ENCODE measurements around the gene NEU4.

NEU4 gene

DNA sequence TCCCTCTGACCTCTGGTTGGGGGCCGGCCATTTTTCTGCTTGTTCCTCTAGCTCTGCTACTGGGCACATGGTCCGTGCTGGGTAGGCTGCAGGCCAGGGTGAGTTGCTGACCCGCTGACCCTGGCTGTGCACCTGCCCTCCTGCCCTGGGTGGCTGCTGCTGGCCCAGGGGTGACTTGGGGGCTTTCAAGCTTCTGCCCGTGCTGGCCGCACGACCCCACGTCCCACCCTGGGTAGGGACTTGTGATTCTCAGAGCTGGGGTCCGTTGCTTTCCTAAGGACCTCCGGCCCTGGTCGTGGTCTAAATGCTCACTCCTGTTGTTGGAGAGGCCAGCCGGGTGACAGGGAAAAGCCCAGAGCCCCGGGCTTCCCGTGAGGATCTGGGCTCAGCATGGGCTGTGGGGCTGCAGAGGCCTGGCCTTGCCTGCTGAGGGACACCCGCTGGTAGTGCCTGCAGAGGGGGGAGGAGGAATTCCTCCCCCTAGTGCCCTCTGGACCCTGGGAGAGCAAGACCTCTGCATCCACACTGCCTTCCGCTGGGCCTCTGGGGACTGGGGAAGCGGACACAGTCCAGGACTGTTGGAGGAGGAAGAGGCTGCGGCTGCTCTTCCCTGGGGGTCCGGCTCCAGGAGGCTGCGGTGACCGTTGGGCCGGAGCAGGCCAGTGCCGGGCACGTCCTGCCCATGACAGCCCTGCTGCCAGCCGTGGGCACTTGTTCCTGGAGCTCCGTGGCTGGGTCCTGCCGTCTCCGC, 38.6 kb upstream of the NEU4 start:
- Histone ChIP-seq H2AFZ (ENCODE audit: low read depth, low read length) (no peak overlapping the region), H3K36me3 (ENCODE audit: insufficient read depth, low read length) (no peaks in the 10 kb centered on the region)

DNA sequence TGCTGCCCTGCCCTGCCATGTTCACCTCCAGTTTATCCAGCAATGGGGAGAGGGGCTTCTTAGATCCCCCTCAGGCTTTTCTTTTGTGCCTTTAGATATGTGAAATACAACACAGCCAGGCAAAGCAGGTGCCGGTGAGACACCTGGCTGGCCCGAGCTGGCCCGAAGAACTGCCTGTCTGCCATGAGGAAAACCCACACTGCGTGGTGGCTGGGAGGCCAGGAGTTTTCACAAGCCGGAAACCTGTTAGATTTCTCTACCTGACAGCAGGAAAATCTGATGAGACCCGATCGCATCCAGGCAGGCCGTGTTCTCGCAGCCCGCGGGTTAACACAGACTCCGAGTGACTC, 38.1 kb upstream of the NEU4 start:
- Histone ChIP-seq H3K36me3 (ENCODE audit: insufficient read depth, low read length) (no peaks in the 10 kb centered on the region), H3K4me3 (ENCODE audit: low read length) (no peak overlapping the region), H3K9me3 (ENCODE audit: low read length) (no peaks in the 10 kb centered on the region), H2AFZ (ENCODE audit: low read depth, low read length) (no peak overlapping the region), H3K27me3 (ENCODE audit: insufficient read depth, low read length) (peaks cover 3% of the 10 kb centered on the region), H3K4me1 (ENCODE audit: insufficient read depth, low read length) (peaks cover 8% of the 10 kb centered on the region)

More for the DNA sequence above, 38.6 kb upstream of the NEU4 start:
- no peaks in the 10 kb centered on the region for H3K9me3 ChIP-seq (ENCODE audit: low read length)
- no peaks in the 10 kb centered on the region for H3K27me3 ChIP-seq (ENCODE audit: insufficient read depth, low read length)
- no peak overlapping the region for H3K4me3 ChIP-seq (ENCODE audit: low read length)
- H3K4me1 ChIP-seq (ENCODE audit: insufficient read depth, low read length) = peaks cover 8% of the 10 kb centered on the region

DNA sequence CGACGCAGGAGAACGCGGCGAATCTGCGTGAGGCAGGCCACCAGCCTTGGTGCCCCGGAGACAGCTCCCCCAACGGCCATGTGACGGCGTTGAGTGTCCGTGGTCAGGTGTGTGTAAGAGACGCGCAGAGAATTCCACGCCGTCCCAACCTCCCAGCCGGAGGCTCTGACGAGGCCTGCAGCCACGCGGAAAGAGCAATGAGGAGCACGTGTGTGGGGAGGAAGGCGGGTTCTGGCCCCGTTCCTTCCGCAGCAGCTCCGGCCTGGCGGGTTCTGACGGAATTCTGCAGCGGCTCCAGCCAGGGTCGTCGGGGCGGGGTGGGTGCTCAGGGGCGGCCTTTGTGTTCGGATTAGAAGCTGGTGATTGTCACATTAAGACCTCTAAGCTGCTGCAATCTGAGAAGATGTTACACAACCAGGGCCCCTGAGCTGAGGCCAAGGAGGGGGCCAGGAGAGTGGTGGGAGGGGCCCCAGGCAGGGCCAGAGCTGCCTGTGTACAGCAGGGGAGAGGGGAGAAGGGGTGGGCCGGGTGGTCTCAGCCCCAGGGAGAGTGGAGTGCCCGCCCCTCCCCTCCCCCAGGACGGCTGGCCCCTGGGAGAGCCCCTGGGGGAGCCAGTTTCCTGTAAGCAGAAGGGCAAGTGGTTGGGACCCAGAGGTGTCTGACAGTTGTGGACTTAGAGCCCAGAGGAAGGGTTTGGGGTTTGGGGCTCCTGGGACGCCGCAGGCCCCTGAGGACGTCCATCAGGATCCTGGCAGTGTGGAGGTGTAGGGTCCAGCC, 37.5 kb upstream of the NEU4 start:
- H3K4me3 ChIP-seq (ENCODE audit: low read length) = no peak overlapping the region
- peaks cover 3% of the 10 kb centered on the region for H3K27me3 ChIP-seq (ENCODE audit: insufficient read depth, low read length)
- H3K9me3 ChIP-seq (ENCODE audit: low read length) = no peaks in the 10 kb centered on the region
- no peak overlapping the region for H2AFZ ChIP-seq (ENCODE audit: low read depth, low read length)
- peaks cover 8% of the 10 kb centered on the region for H3K4me1 ChIP-seq (ENCODE audit: insufficient read depth, low read length)
- H3K36me3 ChIP-seq (ENCODE audit: insufficient read depth, low read length) = no peaks in the 10 kb centered on the region

DNA sequence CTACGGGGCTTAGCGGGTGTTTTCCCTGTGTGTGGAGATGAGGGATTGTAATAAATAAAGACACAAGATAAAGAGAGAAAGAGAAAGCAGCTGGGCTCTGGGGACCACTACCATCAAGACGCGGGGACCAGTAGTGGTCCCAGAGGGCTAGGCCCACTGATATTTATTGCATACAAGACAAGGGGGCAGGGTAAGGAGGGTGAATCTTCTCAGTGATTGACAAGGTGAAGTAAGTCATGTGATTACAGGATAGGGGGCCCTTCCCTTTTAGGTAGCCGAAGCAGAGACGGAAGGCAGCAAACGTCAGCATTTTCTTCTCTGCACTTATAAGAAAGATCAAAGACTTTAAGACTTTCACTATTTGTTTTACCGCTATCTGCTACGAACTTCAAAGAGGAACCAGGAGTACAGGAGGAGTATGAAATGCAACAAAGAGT, 36.9 kb upstream of the NEU4 start:
- Histone ChIP-seq H3K36me3 (ENCODE audit: insufficient read depth, low read length) (no peaks in the 10 kb centered on the region), H3K4me1 (ENCODE audit: insufficient read depth, low read length) (peaks cover 8% of the 10 kb centered on the region), H3K9me3 (ENCODE audit: low read length) (no peaks in the 10 kb centered on the region), H3K4me3 (ENCODE audit: low read length) (no peak overlapping the region), H2AFZ (ENCODE audit: low read depth, low read length) (no peak overlapping the region), H3K27me3 (ENCODE audit: insufficient read depth, low read length) (peaks cover 3% of the 10 kb centered on the region)

DNA sequence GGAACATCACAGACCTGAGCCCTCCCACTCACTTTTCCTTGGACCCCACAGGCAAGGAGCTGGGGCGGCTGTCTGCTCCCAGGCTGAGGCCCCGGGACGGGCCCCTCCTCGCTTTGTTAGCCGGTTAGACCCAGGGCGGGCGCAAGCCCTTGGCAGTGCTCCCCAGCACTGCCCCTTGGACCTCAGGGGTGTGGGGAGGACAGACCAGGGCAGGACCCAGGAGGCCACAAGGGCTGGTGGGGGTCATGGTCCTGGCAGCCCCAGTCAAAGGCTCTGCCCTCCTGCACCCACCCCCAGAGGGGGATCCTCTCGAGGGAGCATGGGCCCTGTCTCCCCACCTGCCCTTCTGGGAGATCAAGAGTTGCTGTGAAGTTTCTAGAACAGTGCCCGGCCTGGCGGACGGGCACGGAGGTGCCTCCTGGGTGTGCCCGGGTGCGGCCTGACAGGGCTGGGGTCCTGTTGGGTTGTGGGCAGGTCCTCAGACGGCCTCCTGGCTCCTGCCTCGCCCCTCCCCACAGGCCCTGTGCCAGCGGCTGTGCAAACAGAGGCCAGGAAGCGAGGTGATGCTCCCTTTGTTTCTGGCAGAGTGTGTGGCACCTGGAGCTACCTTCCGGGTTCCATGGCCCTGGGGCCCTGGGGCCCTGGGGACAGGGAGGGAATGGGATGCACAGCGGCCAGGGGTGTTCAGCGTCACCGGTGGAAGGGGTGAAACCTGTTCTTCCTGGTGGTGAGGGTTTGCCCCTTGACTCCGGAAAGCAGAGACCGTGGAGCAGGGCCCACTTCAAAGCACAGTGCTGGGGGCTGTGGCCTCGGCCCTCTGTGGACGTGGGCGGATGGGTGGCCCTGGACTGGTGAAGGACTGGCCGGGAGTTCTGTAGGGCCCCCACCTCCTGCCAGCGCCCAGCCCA, 35.2 kb upstream of the NEU4 start:
- no peak overlapping the region for H2AFZ ChIP-seq (ENCODE audit: low read depth, low read length)
- no peak overlapping the region for H3K4me3 ChIP-seq (ENCODE audit: low read length)
- no peaks in the 10 kb centered on the region for H3K9me3 ChIP-seq (ENCODE audit: low read length)
- H3K36me3 ChIP-seq (ENCODE audit: insufficient read depth, low read length) = no peaks in the 10 kb centered on the region
- peaks cover 3% of the 10 kb centered on the region for H3K27me3 ChIP-seq (ENCODE audit: insufficient read depth, low read length)
- H3K4me1 ChIP-seq (ENCODE audit: insufficient read depth, low read length) = peaks cover 8% of the 10 kb centered on the region

DNA sequence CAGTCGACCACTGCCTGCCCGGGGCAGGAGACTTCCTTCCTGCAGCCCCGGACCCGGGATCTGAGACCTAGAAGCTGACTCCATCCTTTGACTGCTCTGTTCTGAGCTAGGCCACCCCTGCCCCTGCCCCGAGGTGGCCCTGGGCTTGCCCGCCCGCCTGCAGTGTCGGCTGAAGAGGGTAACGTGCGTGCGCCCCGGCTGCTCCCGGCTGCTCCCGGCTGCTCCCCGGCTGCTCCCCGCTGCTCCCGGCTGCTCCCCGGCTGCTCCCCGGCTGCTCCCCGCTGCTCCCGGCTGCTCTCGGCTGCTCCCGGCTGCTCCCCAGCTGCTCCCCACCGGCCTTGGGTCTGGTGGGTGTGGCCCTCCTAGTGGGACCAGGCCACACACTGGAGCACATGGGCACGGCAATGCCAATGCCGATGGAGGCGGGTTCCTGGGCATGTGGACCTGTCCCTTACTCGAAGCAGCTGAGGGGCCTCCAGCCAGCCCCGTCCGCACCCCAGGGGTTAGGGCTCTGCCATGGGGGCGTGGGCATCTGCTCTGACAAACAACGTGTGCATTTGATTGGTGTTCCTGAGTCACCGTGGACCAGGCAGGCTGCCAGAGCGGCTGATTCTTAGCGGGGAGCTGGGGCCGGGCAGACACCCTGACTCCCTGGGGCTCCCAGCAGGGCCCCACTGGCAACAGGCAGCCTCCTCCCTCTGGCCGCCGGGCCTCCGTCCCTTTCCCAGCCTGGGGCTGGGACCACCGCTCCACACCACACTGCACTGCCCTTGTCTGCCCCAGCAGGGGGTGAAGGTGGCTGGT, 34.4 kb upstream of the NEU4 start:
- no peaks in the 10 kb centered on the region for H3K9me3 ChIP-seq (ENCODE audit: low read length)
- H3K36me3 ChIP-seq (ENCODE audit: insufficient read depth, low read length) = no peaks in the 10 kb centered on the region
- H3K4me3 ChIP-seq (ENCODE audit: low read length) = no peak overlapping the region
- H3K27me3 ChIP-seq (ENCODE audit: insufficient read depth, low read length) = peaks cover 3% of the 10 kb centered on the region
- no peak overlapping the region for H2AFZ ChIP-seq (ENCODE audit: low read depth, low read length)
- H3K4me1 ChIP-seq (ENCODE audit: insufficient read depth, low read length) = peaks cover 8% of the 10 kb centered on the region

DNA sequence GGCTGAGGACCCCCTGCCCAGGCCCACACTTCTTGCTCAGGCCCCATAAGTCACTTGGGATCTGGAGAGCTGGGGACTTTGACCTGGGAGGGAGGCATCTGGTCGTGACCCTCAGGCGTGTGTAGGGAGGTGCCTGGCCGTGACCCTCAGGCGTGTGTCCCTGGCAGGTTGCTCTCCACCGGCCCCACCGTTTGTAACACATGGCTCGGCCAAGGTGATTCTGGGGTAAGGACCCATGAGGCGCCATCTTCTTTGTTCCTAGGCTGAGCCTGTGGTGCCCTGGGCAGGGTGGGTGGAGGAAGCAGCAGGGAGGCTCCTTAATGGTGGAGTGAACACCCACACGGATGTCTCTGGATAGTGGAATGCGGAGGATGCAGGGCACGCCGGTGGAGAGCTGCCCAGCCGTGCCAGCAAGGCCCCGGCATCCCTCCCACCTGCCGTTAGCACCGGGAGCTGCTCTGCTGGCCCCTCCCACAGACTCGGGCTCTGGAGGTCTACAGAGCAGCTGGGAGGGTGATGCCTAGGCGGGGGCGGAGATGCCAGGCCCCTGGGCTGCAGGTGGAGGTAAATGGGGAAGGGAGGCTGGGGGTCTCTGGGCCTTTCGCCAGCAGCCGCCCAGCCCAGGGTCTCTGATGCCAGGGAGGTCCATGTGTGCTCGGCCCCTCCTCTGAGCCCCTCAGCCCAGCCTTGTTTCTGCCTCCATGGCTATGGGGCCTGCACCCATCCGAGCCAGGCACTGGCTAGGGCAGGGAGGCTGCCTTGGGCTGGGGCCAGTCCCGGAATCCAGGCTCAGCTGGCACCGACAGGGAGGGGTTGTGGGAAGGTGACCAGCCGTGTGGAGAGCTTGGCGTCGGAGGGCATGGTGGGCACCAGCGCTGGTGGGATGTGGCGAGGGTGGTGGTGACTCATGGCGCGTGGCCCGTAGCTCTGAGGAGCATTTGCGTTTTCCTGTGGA, 33.5 kb upstream of the NEU4 start:
- Histone ChIP-seq H3K9me3 (ENCODE audit: low read length) (no peaks in the 10 kb centered on the region), H3K36me3 (ENCODE audit: insufficient read depth, low read length) (no peaks in the 10 kb centered on the region), H2AFZ (ENCODE audit: low read depth, low read length) (no peak overlapping the region), H3K4me1 (ENCODE audit: insufficient read depth, low read length) (peaks cover 8% of the 10 kb centered on the region), H3K4me3 (ENCODE audit: low read length) (no peak overlapping the region), H3K27me3 (ENCODE audit: insufficient read depth, low read length) (peaks cover 3% of the 10 kb centered on the region)

DNA sequence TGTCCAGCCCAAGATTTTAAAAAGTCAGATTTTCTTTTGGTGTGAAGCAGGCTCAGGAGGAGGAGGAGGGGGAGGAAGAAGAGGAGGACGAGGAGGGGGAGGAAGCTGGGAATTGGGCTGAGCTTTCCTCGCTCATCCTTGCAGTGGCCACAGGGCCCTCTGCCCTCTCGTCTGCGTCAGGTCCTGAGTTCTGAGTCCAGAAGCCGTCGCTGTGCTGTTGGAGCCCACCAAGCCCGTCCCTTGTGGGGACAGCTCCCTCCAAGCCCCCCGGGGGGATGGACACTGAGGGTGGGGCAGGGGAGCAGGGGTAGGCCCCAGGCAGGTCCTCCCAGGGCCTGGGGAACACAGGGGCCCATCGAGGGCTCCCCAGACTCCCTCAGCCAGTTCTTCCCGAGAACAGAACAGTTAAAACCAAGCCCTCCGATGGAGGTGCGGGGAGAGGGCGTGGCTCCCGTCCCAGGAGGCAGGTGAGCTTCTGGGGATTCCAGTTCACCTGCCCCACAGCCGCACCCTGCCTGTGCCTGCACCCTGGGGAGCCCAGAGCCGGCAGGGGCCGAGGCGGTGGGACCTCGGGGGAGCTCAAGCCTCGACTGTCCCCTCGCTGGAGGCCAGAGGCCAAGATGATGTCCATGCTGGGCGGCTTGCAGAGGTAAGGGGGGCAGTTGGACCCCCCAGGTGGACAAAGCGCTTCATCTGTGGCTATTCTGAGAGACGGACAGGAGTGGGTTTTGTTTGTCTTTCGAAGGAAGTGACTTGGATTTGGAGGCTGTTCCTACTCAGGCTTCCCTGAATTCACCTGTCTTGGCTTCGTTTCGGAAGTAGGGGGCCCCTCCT, 32.4 kb upstream of the NEU4 start, which contains the start of gene GAL3ST2:
GAL3ST2 (plus strand) TSS at position 487 of the 834 bp plus-strand sequence; CDS start at position 621, 134 bp downstream.
- Histone ChIP-seq H3K4me3 (ENCODE audit: low read length) (no peak within 1 kb of the TSS), H3K9me3 (ENCODE audit: low read length) (no peaks in the 10 kb centered on the region), H3K36me3 (ENCODE audit: insufficient read depth, low read length) (no peaks in the 10 kb centered on the region), H3K27me3 (ENCODE audit: insufficient read depth, low read length) (peaks cover 3% of the 10 kb centered on the region), H2AFZ (ENCODE audit: low read depth, low read length) (no peak within 1 kb of the TSS), H3K4me1 (ENCODE audit: insufficient read depth, low read length) (peaks cover 4% of the 10 kb centered on the region)

DNA sequence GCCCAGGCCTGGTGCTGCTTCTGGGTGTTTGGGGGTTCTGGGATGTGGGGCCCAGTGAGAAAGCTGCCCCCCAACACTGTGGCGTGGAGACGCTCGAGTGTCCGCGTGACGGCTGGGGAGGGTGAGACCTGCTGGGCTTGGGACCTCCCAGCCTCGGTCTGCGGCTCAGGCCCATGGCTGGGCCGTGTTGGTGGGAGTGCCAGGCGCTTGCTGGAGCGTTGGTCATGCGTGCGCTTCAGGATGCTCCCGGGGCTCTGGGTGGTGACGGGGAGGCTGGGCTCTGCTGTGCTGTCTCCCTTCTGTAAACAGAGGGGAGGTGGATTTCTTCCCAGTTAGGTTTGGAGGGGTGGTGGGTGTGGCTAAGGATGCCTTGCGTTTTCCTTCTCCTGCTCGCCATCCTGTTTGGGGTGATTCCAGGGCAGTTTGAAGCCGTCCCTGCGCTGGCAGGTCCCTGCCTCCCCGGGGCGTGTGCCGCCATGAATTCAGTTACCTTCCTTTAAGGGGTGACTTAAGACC, 31.8 kb upstream of the NEU4 start:
- Histone ChIP-seq H3K4me3 (ENCODE audit: low read length) (no peak overlapping the region), H3K9me3 (ENCODE audit: low read length) (no peaks in the 10 kb centered on the region), H2AFZ (ENCODE audit: low read depth, low read length) (no peak overlapping the region), H3K4me1 (ENCODE audit: insufficient read depth, low read length) (no peaks in the 10 kb centered on the region), H3K36me3 (ENCODE audit: insufficient read depth, low read length) (no peaks in the 10 kb centered on the region), H3K27me3 (ENCODE audit: insufficient read depth, low read length) (peaks cover 3% of the 10 kb centered on the region)

DNA sequence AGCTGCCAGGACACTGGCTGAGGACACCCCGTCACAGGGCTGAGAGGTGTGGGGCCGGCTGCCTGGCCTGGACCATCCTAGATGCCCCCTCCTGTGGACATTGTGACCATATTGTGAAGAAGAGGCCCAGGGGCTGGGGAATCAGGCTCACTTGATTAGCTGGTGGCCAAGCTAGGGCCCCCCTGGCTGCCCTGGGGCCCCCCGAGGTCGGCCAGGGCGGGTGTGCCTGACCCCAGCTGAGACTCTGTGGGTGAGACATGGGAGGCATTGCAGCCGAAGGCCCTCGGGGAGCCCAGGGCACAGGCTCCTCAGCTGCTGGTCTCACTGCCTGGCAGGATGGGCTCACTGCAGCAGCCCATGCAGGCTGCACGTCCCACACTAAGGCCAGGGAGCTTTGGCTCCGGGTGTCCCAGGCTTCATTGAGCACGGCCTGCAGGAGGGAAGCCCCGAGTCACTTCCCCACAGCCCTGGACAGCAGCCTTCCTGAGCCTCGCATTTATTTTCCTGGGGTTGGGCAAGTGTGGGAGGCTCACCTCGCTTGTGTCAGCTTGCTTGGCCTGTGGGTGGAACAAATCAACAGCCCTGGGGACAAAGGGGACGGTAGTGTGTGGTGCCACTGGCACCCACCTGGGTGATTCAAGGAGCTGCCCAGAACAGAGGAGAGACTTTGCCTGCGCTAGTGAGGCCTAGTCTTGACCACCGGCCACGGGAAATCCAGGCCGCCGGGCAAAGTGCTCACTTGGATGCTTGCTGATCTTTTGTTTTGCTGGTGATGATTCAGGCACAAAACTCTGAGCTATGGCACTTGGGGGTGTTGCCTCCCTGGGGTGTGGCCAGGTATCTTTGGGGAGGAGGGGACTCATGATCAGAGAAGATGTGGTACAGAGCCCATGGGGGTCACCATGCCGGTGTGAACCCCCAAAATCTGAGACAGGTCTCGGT, 31.0 kb upstream of the NEU4 start:
- H3K36me3 ChIP-seq (ENCODE audit: insufficient read depth, low read length) = no peaks in the 10 kb centered on the region

More for the DNA sequence above, 31.0 kb upstream of the NEU4 start:
- Histone ChIP-seq H2AFZ (ENCODE audit: low read depth, low read length) (no peak overlapping the region), H3K27me3 (ENCODE audit: insufficient read depth, low read length) (peaks cover 3% of the 10 kb centered on the region), H3K9me3 (ENCODE audit: low read length) (no peaks in the 10 kb centered on the region), H3K4me1 (ENCODE audit: insufficient read depth, low read length) (no peaks in the 10 kb centered on the region), H3K4me3 (ENCODE audit: low read length) (no peak overlapping the region)

Data from neuron (in vitro differentiated cells).